ENCODE measurements around the gene ZBTB7C.
"Not testable (repeated sequence)": the region's sequence is repeated elsewhere in the genome, so short reads cannot be mapped to it uniquely, and the experiment has no call there.

Gene ZBTB7C

GRCh38 chr18:48408727-48409590 is at the start of gene ZBTB7C:
Gene ZBTB7C, minus strand, starts transcription at chr18:48409383.
- no peak for DNase-seq

GRCh38 chr18:48456838-48457237 is 47.7 kb upstream of the ZBTB7C start:
- DNase-seq: no peak

- DNase-seq: peak; percentile 28
Observed at GRCh38 chr18:48455555-48456478, 46.6 kb upstream of the ZBTB7C start.

- no peak for DNase-seq
Observed at GRCh38 chr18:48454261-48454757, 45.1 kb upstream of the ZBTB7C start.

- DNase-seq: no peak
Observed at GRCh38 chr18:48453330-48454066, 44.3 kb upstream of the ZBTB7C start.

- no peak for DNase-seq
Observed at GRCh38 chr18:48452861-48453323, 43.7 kb upstream of the ZBTB7C start.

GRCh38 chr18:48450685-48451084 is 41.5 kb upstream of the ZBTB7C start:
- DNase-seq: no peak

GRCh38 chr18:48446582-48447225 is 37.5 kb upstream of the ZBTB7C start:
- peak; percentile 58 for DNase-seq

GRCh38 chr18:48445540-48445939 is 36.4 kb upstream of the ZBTB7C start:
- DNase-seq: peak; percentile 59

GRCh38 chr18:48442761-48443160 is 33.6 kb upstream of the ZBTB7C start:
- DNase-seq: no peak

- DNase-seq: no peak
Observed at GRCh38 chr18:48441405-48441881, 32.3 kb upstream of the ZBTB7C start.

- no peak for DNase-seq
Observed at GRCh38 chr18:48440924-48441323, 31.7 kb upstream of the ZBTB7C start.

GRCh38 chr18:48436907-48437306 is 27.7 kb upstream of the ZBTB7C start:
- DNase-seq: no peak

GRCh38 chr18:48434382-48434781 is 25.2 kb upstream of the ZBTB7C start:
- DNase-seq: not testable (repeated sequence)

GRCh38 chr18:48433541-48433940 is 24.4 kb upstream of the ZBTB7C start:
- DNase-seq: no peak

GRCh38 chr18:48430150-48430549 is 21.0 kb upstream of the ZBTB7C start:
- no peak for DNase-seq

GRCh38 chr18:48428475-48429177 is 19.4 kb upstream of the ZBTB7C start:
- no peak for DNase-seq

GRCh38 chr18:48422947-48423378 is 13.8 kb upstream of the ZBTB7C start:
- no peak for DNase-seq

GRCh38 chr18:48419277-48420022 is 10.3 kb upstream of the ZBTB7C start:
- no peak for DNase-seq

- no peak for DNase-seq
Observed at GRCh38 chr18:48418539-48419276, 9.5 kb upstream of the ZBTB7C start.

All from activated effector memory CD4-positive, alpha-beta T cell treated with Interleukin-2 at 50 U/mL for 16 hours (primary cell).